Measurements from ENCODE around the gene ALOX12B. TPM values are rescaled to one million over a fixed set of nuclear protein-coding genes. Genes with fewer than 3 reads are reported as not detected.

ALOX12B gene
- total and polyA plus RNA-seq, 2 donors (not counting 3 experiments of a cell fraction or from before 2014, with no cell fraction given): not detected

- H3K36me3 ChIP-seq (ENCODE audit: control insufficient read depth in 2 of 2, extremely low read depth in 1 of 2, insufficient read depth in 2 of 2, low read length in 2 of 2): no peaks in the 10 kb centered on the region
- H4K20me1 ChIP-seq (replicated peaks; ENCODE audit: control insufficient read depth, extremely low read depth, insufficient read depth, low read length): no peaks in the 10 kb centered on the region
- no peaks in the 10 kb centered on the region for H3K9me3 ChIP-seq (replicated peaks; ENCODE audit: control insufficient read depth, insufficient read depth, low read length)
- ChIA-PET POLR2A (no interaction called here), CTCF (interaction anchor here (1.0 to 2.4 kb wide), 3 partner anchors 10 to 58 kb away, joined by 5 to 7 read pairs (median 6); no protein-coding TSS in a partner anchor)
- no peak overlapping the region for H3K9ac ChIP-seq (replicated peaks; ENCODE audit: extremely low read depth, insufficient read depth, low read length)
- no peaks in the 10 kb centered on the region for H3K9me1 ChIP-seq (replicated peaks; ENCODE audit: control insufficient read depth, extremely low read depth, insufficient read depth, low read length)
- H3K79me2 ChIP-seq (ENCODE audit: control insufficient read depth, insufficient read depth, low read length): no peaks in the 10 kb centered on the region
- no peak overlapping the region for H3K27ac ChIP-seq (ENCODE audit: insufficient read depth, low read depth, low read length)
- no TSS peak for BruUV-seq (replicated peaks)
- DNase-seq (ENCODE audit: low read depth, low spot score) (no peak), FAIRE-seq (no peak)
- no peaks in the 10 kb centered on the region for H3K4me1 ChIP-seq (ENCODE audit: control insufficient read depth, extremely low read depth, insufficient read depth, low read length)
- H2AFZ ChIP-seq (ENCODE audit: low read depth, low read length): no peak overlapping the region
- no peak overlapping the region for H3K4me2 ChIP-seq (ENCODE audit: insufficient read depth, low read length)
- no peak for TF ChIP-seq FOS (IDR thresholded peaks at IDR 0.05; ENCODE audit: borderline replicate concordance, insufficient read depth, low read length)
- TF ChIP-seq CTCF (IDR thresholded peaks at IDR 0.05; ENCODE audit: extremely low read depth in 1 of 2, insufficient read depth in 1 of 2, low read depth in 1 of 2, low read length in 2 of 2): no peak
- TF ChIP-seq GATA2 (IDR thresholded peaks at IDR 0.05; ENCODE audit: insufficient read depth, insufficient read length, low read depth, low read length): no peak
- TF ChIP-seq MYC (IDR thresholded peaks at IDR 0.05; ENCODE audit: low read depth, low read length): no peak
- no peak for TF ChIP-seq JUN (IDR thresholded peaks at IDR 0.05; ENCODE audit: borderline replicate concordance, insufficient read depth, insufficient read length, low read depth)
- peaks cover 0 to 3% of the 10 kb centered on the region in 2 experiments for H3K27me3 ChIP-seq (ENCODE audit: control insufficient read depth in 2 of 2, insufficient read depth in 2 of 2, low read length in 2 of 2)
- H3K4me3 ChIP-seq (replicated peaks in 1 of 3; ENCODE audit: insufficient read depth in 1 of 3, low read depth in 1 of 3, low read length in 3 of 3): no peak overlapping the region
- intact Hi-C loops (cut with micrococcal nuclease) (no loop called here), dilution Hi-C loops (cut with MboI; ENCODE audit: extremely low pct_ligation_motif_present, low sequenced_read_pairs) (no loop called here)
These were observed 39.8 kb downstream of the ALOX12B start for GRCh38 chr17:8047769-8048110.
